HepG2 (cell line): ENCODE data around the gene VAMP2. TPM values are rescaled to one million over a fixed set of nuclear protein-coding genes. Genes with fewer than 3 reads are reported as not detected.

Experiments
- BHLHE40 ChIP-seq: IDR thresholded peaks from 2 replicates; pipeline ENCODE4 v1.6.1; 2011; ENCODE audit warnings: low read length, improper control_type of control experiment
- CENPT ChIP-seq: sonication (generic); formaldehyde crosslinking; IDR thresholded peaks from 2 replicates; pipeline ENCODE4 v1.8.0; 2022; ENCODE audit warnings: low read depth, mild to moderate bottlenecking, moderate library complexity, missing genetic modification reagents
- KLF15 ChIP-seq: sonication (generic); formaldehyde crosslinking; IDR thresholded peaks from 2 replicates; pipeline ENCODE4 v1.8.1; 2023; ENCODE audit warnings: borderline replicate concordance, mild to moderate bottlenecking, inconsistent platforms, missing genetic modification reagents, mixed read lengths
- PCBP1 ChIP-seq: fragments of 200-400 bp; formaldehyde crosslinking; IDR thresholded peaks from 2 replicates; pipeline ENCODE4 v1.6.1; 2017; ENCODE audit warnings: mild to moderate bottlenecking, low read depth, low read length, borderline replicate concordance
- PLRG1 ChIP-seq: fragments of 450-650 bp; conservative IDR thresholded peaks from 2 replicates; pipeline ENCODE4 v1.6.1; 2016
- REL ChIP-seq: sonication (generic); formaldehyde crosslinking; conservative IDR thresholded peaks from 2 replicates; pipeline ENCODE4 v1.8.0; 2022; ENCODE audit warnings: mild to moderate bottlenecking, missing genetic modification reagents, moderate library complexity
- SALL2 ChIP-seq: sonication (generic); formaldehyde crosslinking; IDR thresholded peaks from 2 replicates; pipeline ENCODE4 v1.8.1; 2023; ENCODE audit warnings: mild to moderate bottlenecking, missing genetic modification reagents, inconsistent platforms
- TP53 ChIP-seq: sonication (generic); formaldehyde crosslinking; conservative IDR thresholded peaks from 2 replicates; pipeline ENCODE4 v1.4.0; 2020; ENCODE audit warnings: missing genetic modification reagents
- ZBTB1 ChIP-seq: sonication (generic); formaldehyde crosslinking; IDR thresholded peaks from 2 replicates; pipeline ENCODE4 v1.4.0; 2020; ENCODE audit warnings: missing genetic modification reagents, borderline replicate concordance
- ZFAT ChIP-seq: sonication (generic); formaldehyde crosslinking; conservative IDR thresholded peaks from 2 replicates; pipeline ENCODE4 v1.8.1; 2023; ENCODE audit warnings: missing genetic modification reagents, inconsistent platforms
- ZNF251 ChIP-seq: sonication (generic); formaldehyde crosslinking; IDR thresholded peaks from 2 replicates; pipeline ENCODE4 v1.9.0; 2021; ENCODE audit warnings: mild to moderate bottlenecking, missing genetic modification reagents
- ZNF343 ChIP-seq: sonication (generic); formaldehyde crosslinking; IDR thresholded peaks from 2 replicates; pipeline ENCODE4 v1.4.0; 2020; ENCODE audit warnings: mild to moderate bottlenecking, missing genetic modification reagents
- ZNF432 ChIP-seq: sonication (generic); formaldehyde crosslinking; IDR thresholded peaks from 2 replicates; pipeline ENCODE4 v1.5.0; 2020; ENCODE audit warnings: missing genetic modification reagents, mild to moderate bottlenecking, borderline replicate concordance
- ZNF546 ChIP-seq: sonication (generic); formaldehyde crosslinking; conservative IDR thresholded peaks from 2 replicates; pipeline ENCODE4 v1.8.1; 2023; ENCODE audit warnings: mild to moderate bottlenecking, missing genetic modification reagents
- ZNF75D ChIP-seq: sonication (generic); formaldehyde crosslinking; IDR thresholded peaks from 2 replicates; pipeline ENCODE4 v1.8.1; 2023; ENCODE audit warnings: missing genetic modification reagents, mild to moderate bottlenecking, borderline replicate concordance
- polyA plus RNA-seq, 8 experiments: library from polyadenylated mRNA; depleted of rRNA in 3 of 8; stranded (reverse) in 7 of 8; unstranded in 1 of 8; fragments of >200 nt; fragmentation: Illumina TruSeq in 4 of 8; extraction: Trizol in 4 of 8; gene quantifications; 2 replicates each; pipeline versions ENCODE4 v1.2.1 to v1.2.3, GENCODE V29; 2011 to 2016; ENCODE audit warnings: low read depth in 4 of 8, missing spikeins in 1 of 8, mixed read lengths in 1 of 8; ENCODE audit not compliant: insufficient read depth in 1 of 8
- total RNA-seq, 5 experiments: library from RNA; depleted of rRNA; stranded (reverse); fragments of >200 nt; fragmentation: Illumina TruSeq; extraction: Trizol; gene quantifications; 2 replicates each; pipeline ENCODE4 v1.2.3, GENCODE V29; 2016; ENCODE audit warnings: low read depth in 1 of 5
- TF ChIP-seq, protein P1 (sequence below), 2 experiments: sonication (generic) in 1 of 2; formaldehyde crosslinking in 1 of 2; IDR thresholded peaks; 2 replicates each; pipeline versions ENCODE4 v1.4.0 to v1.6.1; 2018 to 2020; ENCODE audit warnings: missing genetic modification reagents in 2 of 2, borderline replicate concordance in 1 of 2, low read depth in 1 of 2, mild to moderate bottlenecking in 1 of 2, missing biosample characterization in 1 of 2
- TF ChIP-seq, protein P2 (sequence below): IDR thresholded peaks from 2 replicates; pipeline ENCODE4 v1.6.1; 2012; ENCODE audit warnings: low read depth, low read length, improper control_type of control experiment
- TF ChIP-seq, protein P3 (sequence below): sonication (generic); formaldehyde crosslinking; IDR thresholded peaks from 2 replicates; pipeline ENCODE4 v1.5.1; 2020; ENCODE audit warnings: mild to moderate bottlenecking, missing genetic modification reagents, moderate library complexity
- TF ChIP-seq, protein P4 (sequence below): sonication (generic); formaldehyde crosslinking; conservative IDR thresholded peaks from 2 replicates; pipeline ENCODE4 v1.4.0; 2020; ENCODE audit warnings: missing genetic modification reagents

VAMP2 gene
- total and polyA plus RNA-seq, 2 of the 13 experiments (the other 11 are each of a cell fraction or from before 2014, with no cell fraction given): 3.9 to 17.2 TPM

DNA sequence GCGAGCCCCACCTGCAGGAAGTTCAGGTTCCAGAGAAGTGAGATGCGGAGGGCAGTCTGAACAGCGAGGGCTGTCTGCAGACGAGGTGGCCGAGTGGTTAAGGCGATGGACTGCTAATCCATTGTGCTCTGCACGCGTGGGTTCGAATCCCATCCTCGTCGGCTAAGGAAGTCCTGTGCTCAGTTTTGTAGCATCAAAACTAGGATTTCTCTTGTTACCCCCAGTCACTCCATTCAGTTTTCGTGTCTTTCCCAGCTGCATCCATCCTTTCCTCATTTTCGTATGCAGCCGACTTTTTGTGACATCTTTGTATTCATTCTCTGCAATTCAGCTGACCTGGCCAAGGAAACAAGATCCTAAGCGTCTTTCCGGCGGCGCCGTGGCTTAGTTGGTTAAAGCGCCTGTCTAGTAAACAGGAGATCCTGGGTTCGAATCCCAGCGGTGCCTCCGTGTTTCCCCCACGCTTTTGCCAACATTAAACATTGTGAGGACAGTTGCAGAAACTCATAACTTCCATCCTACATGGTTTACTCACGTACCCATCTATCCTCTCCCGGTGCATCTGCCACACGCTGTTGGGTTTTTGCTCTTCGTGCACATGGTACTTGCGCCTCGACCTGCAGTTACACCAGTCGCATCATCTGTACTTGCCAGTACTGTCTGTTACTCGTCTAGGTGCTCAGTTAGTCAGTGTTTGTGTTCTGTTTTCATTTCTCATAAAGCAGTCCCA is 24.2 kb upstream of the VAMP2 start (continued):
- TF ChIP-seq, protein P1, sequence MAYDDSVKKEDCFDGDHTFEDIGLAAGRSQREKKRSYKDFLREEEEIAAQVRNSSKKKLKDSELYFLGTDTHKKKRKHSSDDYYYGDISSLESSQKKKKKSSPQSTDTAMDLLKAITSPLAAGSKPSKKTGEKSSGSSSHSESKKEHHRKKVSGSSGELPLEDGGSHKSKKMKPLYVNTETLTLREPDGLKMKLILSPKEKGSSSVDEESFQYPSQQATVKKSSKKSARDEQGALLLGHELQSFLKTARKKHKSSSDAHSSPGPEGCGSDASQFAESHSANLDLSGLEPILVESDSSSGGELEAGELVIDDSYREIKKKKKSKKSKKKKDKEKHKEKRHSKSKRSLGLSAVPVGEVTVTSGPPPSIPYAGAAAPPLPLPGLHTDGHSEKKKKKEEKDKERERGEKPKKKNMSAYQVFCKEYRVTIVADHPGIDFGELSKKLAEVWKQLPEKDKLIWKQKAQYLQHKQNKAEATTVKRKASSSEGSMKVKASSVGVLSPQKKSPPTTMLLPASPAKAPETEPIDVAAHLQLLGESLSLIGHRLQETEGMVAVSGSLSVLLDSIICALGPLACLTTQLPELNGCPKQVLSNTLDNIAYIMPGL (CRISPR knock-in tag; IDR thresholded peaks at IDR 0.05; ENCODE audit: borderline replicate concordance in 1 of 2, low read depth in 1 of 2): peak; percentile 92 to 98
- TF ChIP-seq ZNF75D (no peak), ZNF251 (no peak), ZFAT (no peak), PCBP1 (no peak), ZNF343 (CRISPR knock-in tag) (no peak), SALL2 (CRISPR knock-in tag) (peak; percentile 21), ZBTB1 (no peak), BHLHE40 (no peak), CENPT (no peak), KLF15 (peak; percentile 54; the same call in 1 of the 2 replicates), REL (no peak), PLRG1 (no peak), TP53 (CRISPR knock-in tag) (no peak), ZNF432 (CRISPR knock-in tag) (0 out of 2 replicates have a peak, but pooled peaks have one; percentile 15), ZNF546 (CRISPR knock-in tag) (peak; percentile 80)
- TF ChIP-seq, protein P2, sequence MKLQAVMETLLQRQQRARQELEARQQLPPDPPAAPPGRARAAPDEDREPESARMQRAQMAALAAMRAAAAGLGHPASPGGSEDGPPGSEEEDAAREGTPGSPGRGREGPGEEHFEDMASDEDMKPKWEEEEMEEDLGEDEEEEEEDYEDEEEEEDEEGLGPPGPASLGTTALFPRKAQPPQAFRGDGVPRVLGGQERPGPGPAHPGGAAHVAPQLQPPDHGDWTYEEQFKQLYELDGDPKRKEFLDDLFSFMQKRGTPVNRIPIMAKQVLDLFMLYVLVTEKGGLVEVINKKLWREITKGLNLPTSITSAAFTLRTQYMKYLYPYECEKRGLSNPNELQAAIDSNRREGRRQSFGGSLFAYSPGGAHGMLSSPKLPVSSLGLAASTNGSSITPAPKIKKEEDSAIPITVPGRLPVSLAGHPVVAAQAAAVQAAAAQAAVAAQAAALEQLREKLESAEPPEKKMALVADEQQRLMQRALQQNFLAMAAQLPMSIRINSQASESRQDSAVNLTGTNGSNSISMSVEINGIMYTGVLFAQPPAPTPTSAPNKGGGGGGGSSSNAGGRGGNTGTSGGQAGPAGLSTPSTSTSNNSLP: no peak
- TF ChIP-seq, protein P3, sequence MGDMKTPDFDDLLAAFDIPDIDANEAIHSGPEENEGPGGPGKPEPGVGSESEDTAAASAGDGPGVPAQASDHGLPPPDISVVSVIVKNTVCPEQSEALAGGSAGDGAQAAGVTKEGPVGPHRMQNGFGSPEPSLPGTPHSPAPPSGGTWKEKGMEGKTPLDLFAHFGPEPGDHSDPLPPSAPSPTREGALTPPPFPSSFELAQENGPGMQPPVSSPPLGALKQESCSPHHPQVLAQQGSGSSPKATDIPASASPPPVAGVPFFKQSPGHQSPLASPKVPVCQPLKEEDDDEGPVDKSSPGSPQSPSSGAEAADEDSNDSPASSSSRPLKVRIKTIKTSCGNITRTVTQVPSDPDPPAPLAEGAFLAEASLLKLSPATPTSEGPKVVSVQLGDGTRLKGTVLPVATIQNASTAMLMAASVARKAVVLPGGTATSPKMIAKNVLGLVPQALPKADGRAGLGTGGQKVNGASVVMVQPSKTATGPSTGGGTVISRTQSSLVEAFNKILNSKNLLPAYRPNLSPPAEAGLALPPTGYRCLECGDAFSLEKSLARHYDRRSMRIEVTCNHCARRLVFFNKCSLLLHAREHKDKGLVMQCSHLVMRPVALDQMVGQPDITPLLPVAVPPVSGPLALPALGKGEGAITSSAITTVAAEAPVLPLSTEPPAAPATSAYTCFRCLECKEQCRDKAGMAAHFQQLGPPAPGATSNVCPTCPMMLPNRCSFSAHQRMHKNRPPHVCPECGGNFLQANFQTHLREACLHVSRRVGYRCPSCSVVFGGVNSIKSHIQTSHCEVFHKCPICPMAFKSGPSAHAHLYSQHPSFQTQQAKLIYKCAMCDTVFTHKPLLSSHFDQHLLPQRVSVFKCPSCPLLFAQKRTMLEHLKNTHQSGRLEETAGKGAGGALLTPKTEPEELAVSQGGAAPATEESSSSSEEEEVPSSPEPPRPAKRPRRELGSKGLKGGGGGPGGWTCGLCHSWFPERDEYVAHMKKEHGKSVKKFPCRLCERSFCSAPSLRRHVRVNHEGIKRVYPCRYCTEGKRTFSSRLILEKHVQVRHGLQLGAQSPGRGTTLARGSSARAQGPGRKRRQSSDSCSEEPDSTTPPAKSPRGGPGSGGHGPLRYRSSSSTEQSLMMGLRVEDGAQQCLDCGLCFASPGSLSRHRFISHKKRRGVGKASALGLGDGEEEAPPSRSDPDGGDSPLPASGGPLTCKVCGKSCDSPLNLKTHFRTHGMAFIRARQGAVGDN (CRISPR knock-in tag): no peak; the same call in none of the 2 replicates
- TF ChIP-seq, protein P4, sequence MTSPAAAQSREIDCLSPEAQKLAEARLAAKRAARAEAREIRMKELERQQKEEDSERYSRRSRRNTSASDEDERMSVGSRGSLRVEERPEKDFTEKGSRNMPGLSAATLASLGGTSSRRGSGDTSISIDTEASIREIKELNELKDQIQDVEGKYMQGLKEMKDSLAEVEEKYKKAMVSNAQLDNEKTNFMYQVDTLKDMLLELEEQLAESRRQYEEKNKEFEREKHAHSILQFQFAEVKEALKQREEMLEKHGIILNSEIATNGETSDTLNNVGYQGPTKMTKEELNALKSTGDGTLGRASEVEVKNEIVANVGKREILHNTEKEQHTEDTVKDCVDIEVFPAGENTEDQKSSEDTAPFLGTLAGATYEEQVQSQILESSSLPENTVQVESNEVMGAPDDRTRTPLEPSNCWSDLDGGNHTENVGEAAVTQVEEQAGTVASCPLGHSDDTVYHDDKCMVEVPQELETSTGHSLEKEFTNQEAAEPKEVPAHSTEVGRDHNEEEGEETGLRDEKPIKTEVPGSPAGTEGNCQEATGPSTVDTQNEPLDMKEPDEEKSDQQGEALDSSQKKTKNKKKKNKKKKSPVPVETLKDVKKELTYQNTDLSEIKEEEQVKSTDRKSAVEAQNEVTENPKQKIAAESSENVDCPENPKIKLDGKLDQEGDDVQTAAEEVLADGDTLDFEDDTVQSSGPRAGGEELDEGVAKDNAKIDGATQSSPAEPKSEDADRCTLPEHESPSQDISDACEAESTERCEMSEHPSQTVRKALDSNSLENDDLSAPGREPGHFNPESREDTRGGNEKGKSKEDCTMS (CRISPR knock-in tag): no peak
